Measurements from ENCODE around the gene MYOZ2.

The MYOZ2 gene

GRCh38 chr4:119106036-119107000 lies 29.3 kb upstream of the MYOZ2 start:
- Histone ChIP-seq H3K9ac (ENCODE audit: low read depth, low read length) (no peak overlapping the region), H3K4me1 (ENCODE audit: control insufficient read depth, insufficient read depth, low read length) (peaks cover 44% of the 10 kb centered on the region), H3K4me2 (ENCODE audit: low read length) (no peak overlapping the region), H3K27me3 (ENCODE audit: control insufficient read depth, insufficient read depth, low read length) (no peaks in the 10 kb centered on the region), H3K9me3 (replicated peaks; ENCODE audit: low read length) (no peaks in the 10 kb centered on the region), H3K4me3 (ENCODE audit: low read length) (no peak overlapping the region), H3K36me3 (ENCODE audit: insufficient read depth, low read length) (no peaks in the 10 kb centered on the region)

- no peak overlapping the region for H3K9ac ChIP-seq (ENCODE audit: low read depth, low read length)
- no peaks in the 10 kb centered on the region for H3K36me3 ChIP-seq (ENCODE audit: insufficient read depth, low read length)
- no peaks in the 10 kb centered on the region for H3K27me3 ChIP-seq (ENCODE audit: control insufficient read depth, insufficient read depth, low read length)
- H3K9me3 ChIP-seq (replicated peaks; ENCODE audit: low read length), result no peaks in the 10 kb centered on the region
- no peak overlapping the region for H3K4me3 ChIP-seq (ENCODE audit: low read length)
- peaks cover 32% of the 10 kb centered on the region for H3K4me1 ChIP-seq (ENCODE audit: control insufficient read depth, insufficient read depth, low read length)
- no peak overlapping the region for H3K4me2 ChIP-seq (ENCODE audit: low read length)
Observed at GRCh38 chr4:119110121-119110520, 25.5 kb upstream of the MYOZ2 start.

GRCh38 chr4:119111296-119111695 lies 24.3 kb upstream of the MYOZ2 start:
- no peaks in the 10 kb centered on the region for H3K36me3 ChIP-seq (ENCODE audit: insufficient read depth, low read length)
- H3K9ac ChIP-seq (ENCODE audit: low read depth, low read length), result no peak overlapping the region
- H3K4me1 ChIP-seq (ENCODE audit: control insufficient read depth, insufficient read depth, low read length), result peaks cover 20% of the 10 kb centered on the region
- H3K27me3 ChIP-seq (ENCODE audit: control insufficient read depth, insufficient read depth, low read length), result no peaks in the 10 kb centered on the region
- no peak overlapping the region for H3K4me2 ChIP-seq (ENCODE audit: low read length)
- no peaks in the 10 kb centered on the region for H3K9me3 ChIP-seq (replicated peaks; ENCODE audit: low read length)
- H3K4me3 ChIP-seq (ENCODE audit: low read length), result no peak overlapping the region

GRCh38 chr4:119113033-119113655 lies 22.5 kb upstream of the MYOZ2 start:
- H3K27me3 ChIP-seq (ENCODE audit: control insufficient read depth, insufficient read depth, low read length), result no peaks in the 10 kb centered on the region
- H3K4me2 ChIP-seq (ENCODE audit: low read length), result peak overlapping the region; percentile 52
- peak overlapping the region; percentile 48 for H3K9ac ChIP-seq (ENCODE audit: low read depth, low read length)
- peaks cover 20% of the 10 kb centered on the region for H3K4me1 ChIP-seq (ENCODE audit: control insufficient read depth, insufficient read depth, low read length)
- H3K36me3 ChIP-seq (ENCODE audit: insufficient read depth, low read length), result no peaks in the 10 kb centered on the region
- no peak overlapping the region for H3K4me3 ChIP-seq (ENCODE audit: low read length)
- H3K9me3 ChIP-seq (replicated peaks; ENCODE audit: low read length), result no peaks in the 10 kb centered on the region

- Histone ChIP-seq H3K27me3 (ENCODE audit: control insufficient read depth, insufficient read depth, low read length) (no peaks in the 10 kb centered on the region), H3K4me1 (ENCODE audit: control insufficient read depth, insufficient read depth, low read length) (peaks cover 20% of the 10 kb centered on the region), H3K4me3 (ENCODE audit: low read length) (no peak overlapping the region)
Observed at GRCh38 chr4:119116021-119116420, 19.6 kb upstream of the MYOZ2 start.

GRCh38 chr4:119116925-119117900 lies 18.4 kb upstream of the MYOZ2 start:
- peaks cover 20% of the 10 kb centered on the region for H3K4me1 ChIP-seq (ENCODE audit: control insufficient read depth, insufficient read depth, low read length)
- no peak overlapping the region for H3K4me2 ChIP-seq (ENCODE audit: low read length)
- no peaks in the 10 kb centered on the region for H3K9me3 ChIP-seq (replicated peaks; ENCODE audit: low read length)
- H3K36me3 ChIP-seq (ENCODE audit: insufficient read depth, low read length), result no peaks in the 10 kb centered on the region
- peak overlapping the region; percentile 4 for H3K9ac ChIP-seq (ENCODE audit: low read depth, low read length)
- H3K4me3 ChIP-seq (ENCODE audit: low read length), result no peak overlapping the region
- H3K27me3 ChIP-seq (ENCODE audit: control insufficient read depth, insufficient read depth, low read length), result no peaks in the 10 kb centered on the region

More at GRCh38 chr4:119116021-119116420, 19.6 kb upstream of the MYOZ2 start:
- Histone ChIP-seq H3K36me3 (ENCODE audit: insufficient read depth, low read length) (no peaks in the 10 kb centered on the region), H3K9me3 (replicated peaks; ENCODE audit: low read length) (no peaks in the 10 kb centered on the region), H3K4me2 (ENCODE audit: low read length) (no peak overlapping the region), H3K9ac (ENCODE audit: low read depth, low read length) (no peak overlapping the region)

- H3K9ac ChIP-seq (ENCODE audit: low read depth, low read length), result no peak overlapping the region
- peaks cover 16% of the 10 kb centered on the region for H3K4me1 ChIP-seq (ENCODE audit: control insufficient read depth, insufficient read depth, low read length)
- H3K36me3 ChIP-seq (ENCODE audit: insufficient read depth, low read length), result no peaks in the 10 kb centered on the region
- no peaks in the 10 kb centered on the region for H3K27me3 ChIP-seq (ENCODE audit: control insufficient read depth, insufficient read depth, low read length)
- H3K9me3 ChIP-seq (replicated peaks; ENCODE audit: low read length), result no peaks in the 10 kb centered on the region
- no peak overlapping the region for H3K4me3 ChIP-seq (ENCODE audit: low read length)
- no peak overlapping the region for H3K4me2 ChIP-seq (ENCODE audit: low read length)
Observed at GRCh38 chr4:119118397-119118796, 17.2 kb upstream of the MYOZ2 start.

GRCh38 chr4:119124352-119124751 lies 11.3 kb upstream of the MYOZ2 start:
- Histone ChIP-seq H3K9me3 (replicated peaks; ENCODE audit: low read length) (no peaks in the 10 kb centered on the region), H3K36me3 (ENCODE audit: insufficient read depth, low read length) (no peaks in the 10 kb centered on the region), H3K9ac (ENCODE audit: low read depth, low read length) (no peak overlapping the region), H3K4me3 (ENCODE audit: low read length) (no peak overlapping the region), H3K4me1 (ENCODE audit: control insufficient read depth, insufficient read depth, low read length) (peaks cover 10% of the 10 kb centered on the region), H3K27me3 (ENCODE audit: control insufficient read depth, insufficient read depth, low read length) (no peaks in the 10 kb centered on the region), H3K4me2 (ENCODE audit: low read length) (no peak overlapping the region)

- Histone ChIP-seq H3K4me3 (ENCODE audit: low read length) (no peak overlapping the region), H3K4me1 (ENCODE audit: control insufficient read depth, insufficient read depth, low read length) (peaks cover 16% of the 10 kb centered on the region), H3K9ac (ENCODE audit: low read depth, low read length) (no peak overlapping the region), H3K27me3 (ENCODE audit: control insufficient read depth, insufficient read depth, low read length) (no peaks in the 10 kb centered on the region), H3K4me2 (ENCODE audit: low read length) (no peak overlapping the region), H3K36me3 (ENCODE audit: insufficient read depth, low read length) (no peaks in the 10 kb centered on the region), H3K9me3 (replicated peaks; ENCODE audit: low read length) (no peaks in the 10 kb centered on the region)
Observed at GRCh38 chr4:119125931-119126330, 9.7 kb upstream of the MYOZ2 start.

- H3K27me3 ChIP-seq (ENCODE audit: control insufficient read depth, insufficient read depth, low read length), result no peaks in the 10 kb centered on the region
- no peaks in the 10 kb centered on the region for H3K9me3 ChIP-seq (replicated peaks; ENCODE audit: low read length)
- H3K4me2 ChIP-seq (ENCODE audit: low read length), result no peak overlapping the region
- no peak overlapping the region for H3K4me3 ChIP-seq (ENCODE audit: low read length)
- peaks cover 35% of the 10 kb centered on the region for H3K4me1 ChIP-seq (ENCODE audit: control insufficient read depth, insufficient read depth, low read length)
- no peaks in the 10 kb centered on the region for H3K36me3 ChIP-seq (ENCODE audit: insufficient read depth, low read length)
- H3K9ac ChIP-seq (ENCODE audit: low read depth, low read length), result no peak overlapping the region
Observed at GRCh38 chr4:119128148-119128547, 7.5 kb upstream of the MYOZ2 start.
